GM21825 (cell line): ENCODE data around the gene PCYT2.

Source experiments
- ATAC-seq: cut with Tn5 transposase; IDR thresholded peaks from one replicate; pipeline ENCODE4 v1.9.1; 2021; ENCODE audit warnings: mild to moderate bottlenecking, moderate library complexity; ENCODE audit not compliant: unreplicated experiment

PCYT2 gene

GRCh38 chr17:81858967-81859905, 52.0 kb downstream of the PCYT2 start:
- no peak for ATAC-seq

GRCh38 chr17:81858170-81858966, 52.8 kb downstream of the PCYT2 start:
- no peak for ATAC-seq

- no peak for ATAC-seq
Measured at GRCh38 chr17:81854974-81855774, 56.0 kb downstream of the PCYT2 start.

- no peak for ATAC-seq
Measured at GRCh38 chr17:81852237-81852636, 59.0 kb downstream of the PCYT2 start.

DNA sequence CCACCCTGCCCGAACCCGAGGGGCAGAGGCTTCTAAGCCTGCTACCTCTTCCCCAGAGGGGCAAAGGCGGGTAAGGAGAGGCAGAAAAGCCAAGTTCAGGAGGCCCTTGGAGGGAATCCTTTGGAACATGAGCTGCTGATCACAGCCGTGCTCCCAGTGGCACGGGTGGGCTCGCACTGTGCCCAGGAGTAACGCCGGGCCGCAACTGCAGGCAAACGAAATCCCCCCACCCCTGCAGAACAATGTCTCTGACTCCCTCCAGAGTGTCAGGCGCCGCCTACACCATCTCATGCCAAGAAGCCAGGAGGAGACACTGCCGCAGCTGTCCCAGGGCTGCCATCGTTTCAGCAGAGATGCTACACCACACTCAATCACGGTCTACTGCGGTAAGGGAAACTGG, 59.8 kb downstream of the PCYT2 start:
- ATAC-seq, result no peak
